GM21360 (cell line): ENCODE results near the gene LTB4R.

Experiments
- ATAC-seq: cut with Tn5 transposase; IDR thresholded peaks from one replicate; pipeline ENCODE4 v1.9.1; 2021; ENCODE audit warnings: mild to moderate bottlenecking, moderate library complexity; ENCODE audit not compliant: unreplicated experiment

LTB4R gene, protein sequence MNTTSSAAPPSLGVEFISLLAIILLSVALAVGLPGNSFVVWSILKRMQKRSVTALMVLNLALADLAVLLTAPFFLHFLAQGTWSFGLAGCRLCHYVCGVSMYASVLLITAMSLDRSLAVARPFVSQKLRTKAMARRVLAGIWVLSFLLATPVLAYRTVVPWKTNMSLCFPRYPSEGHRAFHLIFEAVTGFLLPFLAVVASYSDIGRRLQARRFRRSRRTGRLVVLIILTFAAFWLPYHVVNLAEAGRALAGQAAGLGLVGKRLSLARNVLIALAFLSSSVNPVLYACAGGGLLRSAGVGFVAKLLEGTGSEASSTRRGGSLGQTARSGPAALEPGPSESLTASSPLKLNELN

DNA sequence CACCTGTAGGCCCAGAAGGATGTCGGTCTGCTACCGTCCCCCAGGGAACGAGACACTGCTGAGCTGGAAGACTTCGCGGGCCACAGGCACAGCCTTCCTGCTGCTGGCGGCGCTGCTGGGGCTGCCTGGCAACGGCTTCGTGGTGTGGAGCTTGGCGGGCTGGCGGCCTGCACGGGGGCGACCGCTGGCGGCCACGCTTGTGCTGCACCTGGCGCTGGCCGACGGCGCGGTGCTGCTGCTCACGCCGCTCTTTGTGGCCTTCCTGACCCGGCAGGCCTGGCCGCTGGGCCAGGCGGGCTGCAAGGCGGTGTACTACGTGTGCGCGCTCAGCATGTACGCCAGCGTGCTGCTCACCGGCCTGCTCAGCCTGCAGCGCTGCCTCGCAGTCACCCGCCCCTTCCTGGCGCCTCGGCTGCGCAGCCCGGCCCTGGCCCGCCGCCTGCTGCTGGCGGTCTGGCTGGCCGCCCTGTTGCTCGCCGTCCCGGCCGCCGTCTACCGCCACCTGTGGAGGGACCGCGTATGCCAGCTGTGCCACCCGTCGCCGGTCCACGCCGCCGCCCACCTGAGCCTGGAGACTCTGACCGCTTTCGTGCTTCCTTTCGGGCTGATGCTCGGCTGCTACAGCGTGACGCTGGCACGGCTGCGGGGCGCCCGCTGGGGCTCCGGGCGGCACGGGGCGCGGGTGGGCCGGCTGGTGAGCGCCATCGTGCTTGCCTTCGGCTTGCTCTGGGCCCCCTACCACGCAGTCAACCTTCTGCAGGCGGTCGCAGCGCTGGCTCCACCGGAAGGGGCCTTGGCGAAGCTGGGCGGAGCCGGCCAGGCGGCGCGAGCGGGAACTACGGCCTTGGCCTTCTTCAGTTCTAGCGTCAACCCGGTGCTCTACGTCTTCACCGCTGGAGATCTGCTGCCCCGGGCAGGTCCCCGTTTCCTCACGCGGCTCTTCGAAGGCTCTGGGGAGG lies at the start of gene LTB4R:
LTB4R (plus strand) TSS at position 857 of the 959 bp plus-strand sequence. CDS start 4,150 bp downstream, outside the sequence.
- no peak for ATAC-seq

DNA sequence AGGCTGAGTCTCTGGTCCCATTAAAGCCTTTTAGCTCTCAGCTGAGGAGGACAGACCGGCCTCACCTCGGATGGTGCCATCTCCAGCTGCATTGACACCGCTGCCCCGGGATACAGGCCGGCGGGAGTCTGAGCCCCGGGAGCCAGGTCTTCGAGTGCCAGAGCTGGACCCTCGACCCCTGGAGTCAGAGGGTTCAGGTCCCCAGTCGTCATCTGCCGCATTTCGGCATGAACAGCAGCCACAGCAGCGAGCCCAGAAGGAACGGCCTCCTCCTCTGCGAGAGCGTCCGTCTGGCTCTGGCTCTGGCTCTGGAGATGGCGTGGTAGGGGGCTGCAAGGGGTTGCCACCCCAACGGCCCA lies 49.4 kb upstream of the LTB4R start:
- no peak for ATAC-seq

DNA sequence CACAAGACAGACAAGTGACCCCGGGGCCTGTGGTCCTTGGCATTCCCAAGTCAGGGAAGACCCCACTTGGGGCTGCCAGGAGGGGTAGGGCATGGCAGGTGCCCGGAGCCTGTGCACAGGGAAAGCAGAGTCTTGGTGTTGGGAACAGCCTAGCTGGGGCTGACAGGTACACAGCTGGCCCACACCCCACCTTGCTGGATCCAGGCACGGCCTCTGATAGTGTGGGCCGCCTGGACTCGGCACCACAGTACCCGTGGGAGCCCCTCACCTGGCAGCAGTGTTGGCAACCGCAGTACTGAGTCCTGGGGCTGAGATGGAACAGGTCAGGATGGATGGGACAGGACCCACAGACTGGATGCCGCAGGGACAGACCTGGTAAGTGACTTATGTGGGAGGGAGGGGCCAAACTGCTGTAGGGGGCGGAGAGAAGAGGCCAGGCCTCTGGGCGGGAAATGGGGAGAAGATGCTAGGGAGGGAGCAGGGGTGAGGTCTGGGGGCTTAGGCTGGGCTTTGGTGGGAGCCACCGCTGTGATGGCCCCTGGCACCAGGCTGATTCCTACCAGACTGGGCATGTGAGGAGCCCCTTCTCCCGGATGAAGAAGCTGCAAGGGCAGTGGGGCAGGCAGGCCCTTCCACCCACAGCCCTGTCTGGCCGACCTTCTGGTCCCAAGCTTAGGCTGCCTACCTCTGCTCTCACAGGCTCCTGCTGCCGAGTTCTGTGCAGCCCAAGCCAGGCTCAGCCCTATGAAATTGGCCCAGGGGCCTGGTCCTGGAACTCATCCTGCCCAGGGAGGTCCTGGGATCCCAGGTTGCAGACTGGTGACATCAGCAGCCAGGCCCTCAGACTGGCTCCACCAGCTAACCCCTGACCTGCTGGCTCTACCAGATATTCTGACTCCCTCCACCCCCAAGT lies 48.2 kb upstream of the LTB4R start, which contains the start of gene TGM1:
TGM1 (minus strand) TSS at position 357 of the 913 bp plus-strand sequence. CDS start 825 bp downstream, outside the sequence.
- no peak for ATAC-seq

DNA sequence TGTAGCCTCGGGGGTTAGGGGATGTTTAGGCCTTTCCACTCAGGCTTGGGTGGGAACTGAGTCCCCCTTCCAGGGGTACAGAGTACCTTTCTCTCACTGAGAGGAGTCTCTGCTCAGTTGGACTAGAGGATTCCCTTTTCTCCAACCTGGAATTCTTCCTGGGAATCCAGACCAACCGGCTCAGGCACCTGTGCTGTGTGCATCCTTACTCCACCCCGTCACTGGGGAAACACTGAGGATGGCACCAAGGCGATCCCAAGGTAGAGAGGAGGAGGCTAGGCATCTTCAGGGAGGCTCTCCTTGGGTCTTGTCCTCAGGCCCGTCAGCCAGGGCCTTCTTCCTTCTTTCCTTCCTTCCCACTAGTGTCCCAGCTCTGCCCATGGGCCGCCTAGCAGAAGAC lies 47.5 kb upstream of the LTB4R start:
- no peak for ATAC-seq

DNA sequence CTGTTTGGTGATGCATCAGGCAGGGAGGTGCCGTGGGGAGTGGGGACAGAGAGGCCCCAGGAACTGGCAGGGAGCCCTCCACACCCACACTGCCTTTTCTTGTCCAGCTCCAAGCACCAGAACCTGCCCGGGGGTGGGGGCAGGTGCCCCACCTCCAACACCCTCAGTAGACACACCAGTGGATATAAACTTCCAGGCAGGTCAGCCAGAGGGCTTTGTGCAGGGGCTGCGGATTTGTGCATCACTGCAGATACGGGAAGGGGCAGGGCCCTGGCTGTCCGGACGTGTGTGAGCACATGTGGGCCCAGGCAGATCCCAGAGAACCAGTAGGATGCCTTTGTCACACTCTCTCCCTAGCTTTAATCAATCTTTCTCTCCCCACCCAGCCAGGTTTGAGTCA lies 47.0 kb upstream of the LTB4R start:
- ATAC-seq: no peak

DNA sequence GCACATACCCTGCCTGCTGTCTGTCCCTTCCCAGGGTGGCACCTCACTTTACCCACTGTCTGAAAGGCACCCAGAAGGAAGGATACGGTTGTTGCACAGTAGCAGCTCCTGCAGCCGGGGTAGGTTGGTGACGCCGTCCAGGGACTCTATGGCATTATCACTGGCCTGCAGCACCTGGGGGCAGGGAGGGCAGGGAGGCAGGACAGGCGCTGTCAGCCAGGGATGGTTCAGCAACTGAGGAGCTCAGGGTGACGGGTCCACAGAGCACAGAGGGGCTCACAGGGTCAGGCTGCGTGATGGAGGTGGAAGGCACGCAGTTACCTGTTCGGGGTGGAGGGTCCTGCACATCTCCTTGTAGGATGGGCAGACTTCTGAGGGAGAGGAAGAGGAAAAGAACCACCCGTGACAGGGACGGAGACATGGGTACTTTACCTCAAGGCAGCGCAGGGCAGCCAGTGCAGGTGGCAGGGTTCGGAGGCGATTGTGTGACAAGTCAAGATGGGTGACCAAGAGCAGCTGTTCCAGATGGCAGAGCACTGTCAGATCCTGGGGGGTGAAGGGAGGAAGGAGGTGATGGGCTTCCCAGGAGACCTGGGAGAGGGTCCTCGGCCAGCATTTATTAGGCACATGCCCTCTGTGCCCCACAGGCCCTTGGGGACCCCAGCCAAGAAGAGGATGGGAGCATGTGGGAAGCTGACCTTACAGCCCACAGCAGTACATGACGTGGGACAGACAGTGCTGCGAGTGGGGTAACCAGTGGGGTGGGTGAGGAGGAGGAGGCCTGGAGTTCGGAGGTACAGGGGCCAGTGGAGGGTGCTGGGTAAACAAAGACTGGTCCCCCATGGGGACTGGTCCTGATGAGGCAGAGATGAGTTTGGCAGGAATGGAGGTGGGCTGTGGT lies 44.7 kb upstream of the LTB4R start:
- ATAC-seq: no peak

DNA sequence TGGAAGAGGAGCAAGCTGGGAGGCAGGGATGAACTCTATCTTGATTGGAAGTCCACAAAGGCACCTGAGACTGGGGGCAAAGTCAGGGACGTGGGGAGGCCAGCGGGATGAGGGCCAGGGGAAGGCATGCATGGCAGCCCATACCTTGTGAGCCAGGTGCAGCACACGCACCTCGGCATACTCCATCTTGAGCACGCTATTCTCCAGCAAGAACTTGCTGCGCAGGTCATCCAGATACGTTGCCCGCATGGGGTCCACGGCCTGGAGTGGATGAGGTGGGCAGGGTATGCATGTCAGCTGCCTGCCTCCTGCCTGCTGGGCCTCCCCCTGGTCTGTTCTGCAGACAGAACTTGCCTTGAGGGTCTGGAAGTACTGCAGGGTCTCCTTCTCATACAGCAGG lies 43.8 kb upstream of the LTB4R start:
- no peak for ATAC-seq

DNA sequence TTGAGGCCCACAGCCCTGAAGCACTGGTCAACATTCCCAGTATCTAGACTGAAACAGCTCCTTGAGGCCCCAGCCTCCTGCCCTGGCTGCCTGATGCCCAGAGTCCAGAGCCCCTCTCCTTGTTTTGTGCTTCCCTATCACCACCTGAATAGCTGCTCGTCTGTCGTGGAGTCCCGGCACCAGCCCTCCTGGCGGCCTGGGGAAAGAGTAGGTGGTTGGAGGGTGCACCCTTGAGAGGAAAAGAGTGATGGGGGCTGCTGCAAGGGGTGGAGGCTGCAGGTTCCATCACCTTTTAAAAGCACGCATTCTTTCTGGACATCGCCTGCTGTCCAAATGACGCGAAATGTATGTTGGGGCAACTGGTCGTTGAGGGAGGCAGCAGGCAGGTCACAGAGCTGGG lies 43.1 kb upstream of the LTB4R start:
- ATAC-seq: no peak

DNA sequence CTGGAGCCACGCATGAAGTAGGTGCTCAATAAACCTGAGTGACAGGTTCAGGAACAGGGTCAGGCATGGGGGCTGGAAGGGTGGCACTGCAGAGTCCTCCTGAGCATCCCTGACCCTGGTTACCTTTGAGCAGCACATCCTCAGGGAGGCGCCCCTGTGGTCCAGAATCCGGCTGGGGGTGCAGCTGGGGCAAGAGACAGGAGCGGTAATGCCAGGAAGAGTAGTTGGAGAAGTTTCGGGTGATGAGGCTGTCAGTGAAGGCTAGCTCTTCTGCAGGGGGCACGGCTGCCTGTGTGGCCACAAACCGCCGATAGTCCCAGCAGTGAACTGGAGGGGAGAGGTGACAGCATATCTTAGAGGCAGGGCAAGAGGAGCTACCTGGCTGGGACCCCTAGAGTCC lies 41.9 kb upstream of the LTB4R start:
- no peak for ATAC-seq

DNA sequence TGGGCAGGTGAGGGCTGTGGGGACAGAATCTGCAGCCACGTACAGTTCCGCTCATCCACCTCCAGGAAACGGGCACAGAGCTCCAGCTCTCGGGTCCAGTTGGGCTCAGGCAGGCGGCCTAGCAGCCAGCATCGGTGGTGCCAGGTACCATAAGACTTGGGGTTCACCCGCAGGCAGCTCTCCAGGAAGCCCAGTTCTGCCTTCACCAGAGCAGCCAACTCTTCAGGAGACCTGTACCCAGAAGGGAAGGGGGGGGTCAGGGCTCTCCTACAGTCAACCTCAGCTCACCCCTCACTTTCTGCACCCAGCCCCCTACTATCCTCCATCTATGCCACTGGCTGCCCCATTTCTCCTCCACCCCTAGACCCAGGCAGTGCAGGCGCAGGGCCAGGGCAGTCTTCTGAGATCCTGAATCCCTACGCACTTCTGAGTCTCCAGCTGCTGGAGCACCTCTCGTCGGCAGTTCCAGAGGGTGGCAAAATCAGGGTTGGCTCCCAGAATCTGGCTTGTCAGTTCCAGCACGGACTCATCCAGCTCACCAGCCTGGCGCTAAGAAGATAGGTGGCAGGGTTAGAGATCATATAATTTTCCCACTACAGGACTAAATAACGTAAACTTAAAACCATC lies 41.3 kb upstream of the LTB4R start:
- no peak for ATAC-seq

DNA sequence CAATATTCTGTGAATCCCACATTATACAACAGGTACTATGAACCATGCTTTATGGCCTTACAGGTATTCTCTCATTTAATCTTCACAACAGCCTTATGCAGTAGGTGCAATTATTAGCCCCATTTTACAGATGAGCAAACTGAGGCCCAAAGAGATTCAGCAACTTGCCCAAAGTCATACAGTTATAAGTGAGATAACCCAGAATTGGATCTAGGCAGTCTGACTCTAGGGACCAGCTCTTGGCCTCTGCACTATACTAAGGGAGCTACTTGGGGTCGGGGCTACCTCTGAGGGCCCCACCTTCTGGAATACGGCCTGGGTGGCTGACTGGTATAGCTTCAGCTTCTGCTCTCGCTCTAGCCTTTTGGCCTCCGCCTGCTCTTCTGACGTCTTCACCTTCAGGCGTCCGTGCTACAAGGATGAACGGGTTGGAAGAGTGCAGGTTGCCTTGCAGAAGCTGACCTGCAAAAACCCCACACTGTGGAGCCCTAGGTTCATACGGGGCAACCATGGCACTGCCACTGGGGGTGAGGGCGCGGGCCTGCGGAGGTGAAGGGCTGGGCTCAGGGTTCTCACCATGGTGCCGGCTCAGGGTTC lies 40.7 kb upstream of the LTB4R start:
- ATAC-seq: no peak

DNA sequence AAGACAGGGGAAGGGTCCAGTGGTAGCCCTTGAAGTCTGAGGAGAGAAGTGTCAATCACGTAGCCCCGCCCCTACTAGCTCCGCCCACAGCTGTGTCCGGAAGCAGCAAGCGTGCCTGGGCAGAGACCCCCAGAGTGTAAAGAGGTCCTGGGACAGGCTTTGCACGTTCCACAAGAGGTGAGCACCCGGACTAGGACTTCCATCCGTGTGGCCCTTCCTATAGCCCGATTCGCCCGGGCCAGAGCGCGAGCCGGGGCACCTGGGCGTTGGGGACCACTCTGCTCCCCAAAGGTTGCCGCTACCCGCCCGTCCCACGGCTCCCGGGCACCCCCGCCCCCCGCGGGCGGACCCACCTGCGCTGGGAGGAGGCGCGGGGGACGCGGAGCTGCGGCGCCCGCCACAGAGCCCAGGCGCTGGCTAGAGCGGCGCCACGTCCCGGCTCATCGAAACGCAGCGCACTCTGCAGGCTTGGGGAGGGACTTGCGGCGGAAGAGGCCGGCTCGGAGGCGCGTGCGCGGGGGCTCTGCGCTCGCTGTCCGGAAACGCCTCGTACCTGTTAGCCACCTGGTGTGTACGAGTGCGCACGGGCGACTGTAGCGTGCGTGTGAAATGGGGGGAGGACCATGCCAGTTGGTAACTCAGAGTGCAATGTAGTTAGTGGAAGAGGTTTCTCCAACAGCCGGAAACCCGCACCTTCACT lies 40.0 kb upstream of the LTB4R start, which contains the start of gene RABGGTA:
RABGGTA (minus strand) TSS at position 464 of the 700 bp plus-strand sequence. CDS start 482 bp downstream, outside the sequence.
- ATAC-seq: peak; percentile 78

DNA sequence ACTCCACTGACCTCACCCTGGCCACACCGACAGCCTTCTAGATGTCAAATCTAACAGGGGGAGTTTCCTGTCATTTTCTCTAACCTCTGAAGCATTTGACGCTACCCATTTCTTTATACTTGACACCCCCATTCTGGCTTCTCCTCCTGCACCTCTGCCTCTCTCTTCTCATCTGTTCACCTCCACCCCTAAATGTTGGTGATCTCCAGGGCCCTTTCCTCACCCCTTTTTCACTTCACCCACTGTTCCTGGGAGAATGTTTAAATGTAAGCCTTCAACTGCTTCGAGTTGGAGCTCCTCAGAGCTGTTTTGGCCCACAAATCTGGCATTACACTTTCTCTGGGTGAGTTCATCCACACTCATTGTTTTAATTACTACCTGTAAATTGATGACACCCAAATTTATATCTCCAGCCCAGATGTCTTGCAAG lies 39.5 kb upstream of the LTB4R start:
- no peak for ATAC-seq

DNA sequence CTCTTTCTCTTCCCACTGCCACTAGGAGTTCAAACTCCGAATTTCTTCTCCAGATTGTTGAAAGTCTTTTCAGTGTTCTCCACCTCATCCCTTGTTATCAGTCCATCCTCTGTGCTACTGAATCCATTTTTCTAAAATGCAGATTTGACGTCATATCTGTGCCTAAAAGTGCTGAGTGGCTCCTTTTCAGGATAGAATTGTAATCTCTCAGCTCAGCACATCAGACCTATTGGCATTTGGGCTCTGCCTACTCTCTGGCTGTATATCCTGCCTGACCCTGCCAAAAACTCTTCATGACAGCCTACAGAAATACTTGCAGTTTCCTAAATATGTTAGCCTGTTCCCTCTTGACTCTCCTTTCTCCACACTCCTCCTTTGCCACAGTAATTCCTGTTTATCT lies 38.8 kb upstream of the LTB4R start:
- no peak for ATAC-seq

DNA sequence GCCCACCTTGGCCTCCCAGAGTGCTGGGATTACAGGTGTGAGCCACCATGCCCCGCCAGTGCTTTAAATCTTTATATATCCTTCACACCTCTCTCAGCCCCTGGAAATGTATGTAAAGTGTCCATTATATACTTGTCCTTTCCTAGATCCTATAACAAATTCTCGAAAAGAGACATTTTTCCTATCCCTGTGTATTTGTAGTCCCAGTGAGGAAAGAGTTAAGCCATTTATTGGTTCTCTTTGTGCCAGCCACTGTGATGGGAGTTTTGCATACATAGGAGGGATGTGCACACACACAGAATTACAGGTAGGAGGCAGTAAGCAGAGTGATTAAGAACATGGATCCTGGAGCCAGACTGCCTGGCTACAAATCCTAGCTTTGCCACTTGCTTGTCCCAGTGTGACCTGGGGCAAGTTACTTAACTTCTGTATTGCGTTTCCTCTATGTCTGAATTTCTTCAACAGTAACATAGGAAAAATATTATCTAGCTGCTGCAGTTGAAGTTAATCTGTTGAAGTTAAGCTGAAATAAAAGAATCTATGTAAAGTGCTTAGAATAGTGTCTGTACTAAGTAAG lies 37.8 kb upstream of the LTB4R start:
- ATAC-seq: no peak

DNA sequence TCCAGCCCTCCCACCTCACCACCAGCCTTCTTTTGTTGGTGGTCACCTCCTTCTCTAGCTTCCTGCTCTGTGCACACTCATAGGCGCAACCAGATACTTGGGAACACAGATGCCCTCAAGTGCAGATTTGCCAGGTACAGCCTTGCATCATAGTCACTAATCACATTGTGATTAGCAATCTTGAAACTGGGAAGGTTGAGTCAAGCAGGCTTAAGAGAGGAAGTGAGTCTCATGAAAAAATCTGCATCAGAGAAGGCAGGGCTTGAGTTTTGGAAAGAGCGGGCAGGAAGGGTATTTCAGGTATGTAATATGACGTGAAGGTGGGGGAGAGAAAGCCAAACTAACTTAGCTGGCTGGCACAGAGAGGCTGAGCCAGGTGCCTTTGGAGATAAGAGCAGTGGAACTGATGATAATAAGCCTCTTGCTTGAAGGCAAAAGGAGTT lies 37.2 kb upstream of the LTB4R start:
- ATAC-seq: peak; percentile 44

DNA sequence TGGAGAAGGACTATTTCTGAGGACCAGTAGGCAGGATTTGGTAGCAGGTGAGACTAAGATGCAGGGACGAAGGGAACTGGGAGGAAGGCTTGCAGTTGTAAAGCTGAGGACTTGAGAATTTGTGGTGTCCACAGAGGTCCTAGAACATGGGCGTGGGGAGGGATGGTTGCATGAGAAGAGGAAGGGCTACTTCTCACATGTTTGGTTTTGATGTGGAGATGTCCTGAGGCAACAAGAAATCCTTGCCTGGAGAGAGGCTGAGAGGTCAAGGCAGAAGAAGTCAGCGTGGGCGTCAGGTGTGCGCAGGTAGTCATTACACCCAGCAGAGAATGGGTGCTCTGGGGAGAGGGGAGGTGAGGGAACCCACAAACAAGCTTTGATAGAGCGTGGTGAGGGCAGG lies 34.2 kb upstream of the LTB4R start:
- ATAC-seq: no peak
